Peyer's patch (tissue), 4 donors: ENCODE results near the gene FAM174C. TPM values are rescaled to one million over a fixed set of nuclear protein-coding genes. Genes with fewer than 3 reads are reported as not detected.

Experiments used
- DNase-seq, 3 donors: peaks; one replicate each; pipeline ENCODE4 v3.0.0-alpha.2; 2017 to 2019
- H3K27ac ChIP-seq, 4 donors: fragments of 200-600 bp; sonication (generic); one replicate each; pipeline ENCODE4 v1.5.1; 2016 to 2019
- H3K27me3 ChIP-seq, 2 donors: fragments of 200-600 bp; sonication (generic); one replicate each; pipeline ENCODE4 v1.5.1; 2019
- H3K36me3 ChIP-seq, 3 donors: fragments of 200-600 bp; sonication (generic); one replicate each; pipeline ENCODE4 v1.5.1; 2016 to 2019
- H3K4me1 ChIP-seq, 4 donors: fragments of 200-600 bp; sonication (generic); one replicate each; pipeline ENCODE4 v1.5.1; 2016 to 2019
- H3K4me3 ChIP-seq, 4 donors: fragments of 200-600 bp; sonication (generic); 1 replicate in 3 of 4; 2 replicates in 1 of 4; pipeline ENCODE4 v1.5.1; 2016 to 2019; ENCODE audit warnings: mild to moderate bottlenecking in 1 of 4
- H3K9me3 ChIP-seq, 4 donors: fragments of 200-600 bp; sonication (generic); one replicate each; pipeline ENCODE4 v1.5.1; 2016 to 2019; ENCODE audit warnings: mild to moderate bottlenecking in 1 of 4
- POLR2A ChIP-seq, 2 donors: fragments of 450-650 bp; IDR thresholded peaks; one replicate each; pipeline ENCODE4 v1.5.1; 2017; ENCODE audit warnings: antibody characterized with exemption in 2 of 2, mild to moderate bottlenecking in 2 of 2, moderate library complexity in 2 of 2
- total RNA-seq, 4 donors: library from RNA; depleted of rRNA; stranded (reverse); fragments of >200 nt; gene quantifications; one replicate each; pipeline ENCODE4 v1.1.0, GENCODE V29; 2016
- TF ChIP-seq, protein P1 (sequence below), 6 experiments: fragments of 450-650 bp in 4 of 6; fragments of 200-600 bp in 2 of 6; sonication (generic) in 1 of 6; IDR thresholded peaks; one replicate each; pipeline ENCODE4 v1.5.1; 2017 to 2019; ENCODE audit warnings: antibody characterized with exemption in 6 of 6, mild to moderate bottlenecking in 3 of 6, moderate library complexity in 1 of 6

FAM174C gene
- total RNA-seq, 4 donors from 2014 or later: 39.6 to 87.7 (median 80.0) TPM

DNA sequence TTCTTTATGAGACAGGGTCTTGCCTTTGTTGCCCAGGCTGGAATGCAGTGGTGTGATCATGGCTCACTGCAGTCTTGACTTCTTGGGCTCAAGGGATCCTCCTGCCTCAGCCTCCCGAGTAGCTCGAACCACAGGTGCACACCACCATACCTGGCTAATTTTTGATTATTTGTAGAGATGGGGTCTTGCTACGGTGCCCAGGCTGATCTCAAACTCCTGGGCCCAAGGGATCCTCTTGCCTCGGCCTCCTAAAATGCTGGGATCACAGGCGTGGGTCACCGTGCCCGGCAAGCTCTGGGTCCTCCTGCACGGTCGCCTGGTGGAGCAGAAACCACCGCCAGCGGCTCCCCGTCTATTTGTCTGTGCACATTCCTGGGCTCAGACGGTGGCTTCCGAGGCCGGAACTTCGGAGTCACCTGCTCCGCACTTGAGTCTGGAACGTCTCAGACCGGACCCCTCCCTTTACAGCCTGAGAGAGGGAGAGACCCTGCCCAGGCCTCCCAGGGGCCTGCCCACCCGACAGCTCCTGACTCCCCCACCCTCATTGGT is 32.5 kb downstream of the FAM174C start:
- no peaks in the 10 kb centered on the region for H3K27me3 ChIP-seq
- H3K27ac ChIP-seq: no peak overlapping the region
- H3K36me3 ChIP-seq: no peaks in the 10 kb centered on the region
- peaks cover 0 to 12% (median 0%) of the 10 kb centered on the region in 4 donors for H3K4me1 ChIP-seq
- no peak for TF ChIP-seq POLR2A (IDR thresholded peaks at IDR 0.05)
- H3K9me3 ChIP-seq: no peaks in the 10 kb centered on the region
- H3K4me3 ChIP-seq: no peak overlapping the region
- no peak for DNase-seq

DNA sequence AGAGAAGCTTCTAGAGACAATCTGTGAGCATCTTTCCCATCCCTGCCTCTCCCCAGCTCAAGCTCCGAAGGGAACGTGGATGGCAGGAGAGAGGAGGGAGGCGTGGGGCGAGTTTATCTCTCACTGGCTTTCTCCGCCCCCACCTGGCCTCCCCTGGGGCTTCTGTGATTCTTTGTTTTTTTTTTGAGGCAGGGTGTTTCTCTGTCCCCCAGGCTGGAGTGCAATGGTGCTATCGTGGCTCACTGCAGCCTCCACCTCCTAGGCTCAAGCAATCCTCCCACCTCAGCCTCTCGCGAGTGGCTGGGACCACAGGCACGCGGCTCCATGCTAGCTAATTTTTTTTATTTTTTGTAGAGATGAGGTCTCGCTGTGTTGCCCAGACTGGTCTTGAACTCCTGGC is 33.4 kb downstream of the FAM174C start:
- Histone ChIP-seq H3K4me3 (no peak overlapping the region), H3K9me3 (no peaks in the 10 kb centered on the region), H3K27me3 (no peaks in the 10 kb centered on the region), H3K4me1 (peaks cover 0 to 12% (median 0%) of the 10 kb centered on the region in 4 donors), H3K27ac (no peak overlapping the region), H3K36me3 (no peaks in the 10 kb centered on the region)
- no peak for TF ChIP-seq POLR2A (IDR thresholded peaks at IDR 0.05)
- TF ChIP-seq, protein P1, sequence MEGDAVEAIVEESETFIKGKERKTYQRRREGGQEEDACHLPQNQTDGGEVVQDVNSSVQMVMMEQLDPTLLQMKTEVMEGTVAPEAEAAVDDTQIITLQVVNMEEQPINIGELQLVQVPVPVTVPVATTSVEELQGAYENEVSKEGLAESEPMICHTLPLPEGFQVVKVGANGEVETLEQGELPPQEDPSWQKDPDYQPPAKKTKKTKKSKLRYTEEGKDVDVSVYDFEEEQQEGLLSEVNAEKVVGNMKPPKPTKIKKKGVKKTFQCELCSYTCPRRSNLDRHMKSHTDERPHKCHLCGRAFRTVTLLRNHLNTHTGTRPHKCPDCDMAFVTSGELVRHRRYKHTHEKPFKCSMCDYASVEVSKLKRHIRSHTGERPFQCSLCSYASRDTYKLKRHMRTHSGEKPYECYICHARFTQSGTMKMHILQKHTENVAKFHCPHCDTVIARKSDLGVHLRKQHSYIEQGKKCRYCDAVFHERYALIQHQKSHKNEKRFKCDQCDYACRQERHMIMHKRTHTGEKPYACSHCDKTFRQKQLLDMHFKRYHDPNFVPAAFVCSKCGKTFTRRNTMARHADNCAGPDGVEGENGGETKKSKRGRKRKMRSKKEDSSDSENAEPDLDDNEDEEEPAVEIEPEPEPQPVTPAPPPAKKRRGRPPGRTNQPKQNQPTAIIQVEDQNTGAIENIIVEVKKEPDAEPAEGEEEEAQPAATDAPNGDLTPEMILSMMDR (IDR thresholded peaks at IDR 0.05): no peak
- no peak for DNase-seq

DNA sequence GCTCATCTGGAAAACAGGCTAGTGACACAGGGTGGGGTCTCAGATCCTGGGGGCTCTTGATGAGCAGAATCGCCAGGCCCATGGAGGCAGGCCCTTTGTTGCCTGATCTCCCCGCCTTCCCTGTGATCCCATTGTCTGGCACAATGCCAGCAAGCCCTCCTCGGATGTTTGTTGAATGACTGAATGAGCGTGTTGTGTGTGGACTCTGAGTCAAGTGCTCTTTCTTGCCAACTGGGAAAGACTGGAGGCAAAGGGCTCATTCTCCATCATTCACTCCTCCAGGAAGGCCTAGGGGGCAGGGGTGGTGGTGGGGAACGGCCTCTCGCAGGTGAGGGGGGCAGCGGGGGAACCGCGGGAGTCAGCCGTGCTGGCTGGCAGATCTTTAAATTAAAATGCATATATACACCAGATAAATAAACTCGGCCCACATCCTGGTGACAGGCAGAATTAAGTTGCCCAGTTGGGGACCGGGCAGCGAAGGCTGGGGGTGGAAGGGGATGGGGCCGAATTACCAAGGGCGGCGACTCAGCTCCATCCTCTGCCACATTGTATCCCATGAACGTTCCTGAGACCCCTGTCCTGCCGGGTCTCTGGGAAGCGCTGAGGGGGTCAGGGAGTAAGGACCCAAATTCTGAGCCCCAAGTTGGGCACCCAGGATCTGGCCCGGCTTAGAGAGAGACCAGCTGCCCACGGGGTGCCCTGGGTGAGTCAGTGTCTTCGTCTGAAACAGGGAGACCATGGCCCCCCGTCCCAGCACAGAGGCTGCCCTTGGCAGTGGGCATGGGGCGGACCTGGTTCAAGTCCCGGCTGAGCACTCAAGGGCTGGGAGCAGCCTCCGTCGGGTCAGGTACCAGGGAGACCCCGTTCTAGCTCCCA is 34.9 kb downstream of the FAM174C start:
- TF ChIP-seq, protein P1 (IDR thresholded peaks at IDR 0.05): no peak
- TF ChIP-seq POLR2A (IDR thresholded peaks at IDR 0.05): no peak
- Histone ChIP-seq H3K27me3 (no peaks in the 10 kb centered on the region), H3K4me3 (no peak overlapping the region), H3K9me3 (no peaks in the 10 kb centered on the region), H3K4me1 (no peaks in the 10 kb centered on the region), H3K27ac (no peak overlapping the region), H3K36me3 (no peaks in the 10 kb centered on the region)
- DNase-seq: no peak

DNA sequence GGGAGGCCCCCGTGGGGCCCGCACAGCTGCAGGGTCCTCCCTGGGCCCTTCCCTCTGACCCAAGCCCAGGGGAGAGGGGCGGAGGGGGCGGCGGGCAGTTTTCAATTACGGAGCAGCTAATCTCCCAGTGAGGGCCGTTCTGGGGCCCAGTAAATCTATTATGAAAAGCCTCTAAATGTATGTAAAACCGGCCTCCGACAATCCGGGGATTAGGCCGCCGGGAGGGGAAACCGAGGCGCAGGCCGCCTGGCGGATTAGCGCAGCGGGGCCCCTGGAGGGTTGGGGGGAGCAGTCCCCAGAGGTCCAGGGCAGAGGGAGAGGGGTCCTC is 35.5 kb downstream of the FAM174C start:
- Histone ChIP-seq H3K4me1 (peaks cover 0 to 6% (median under 1%) of the 10 kb centered on the region in 4 donors), H3K27me3 (no peaks in the 10 kb centered on the region), H3K9me3 (no peaks in the 10 kb centered on the region), H3K36me3 (no peaks in the 10 kb centered on the region), H3K27ac (no peak overlapping the region), H3K4me3 (no peak overlapping the region)
- no peak for DNase-seq
- TF ChIP-seq POLR2A (IDR thresholded peaks at IDR 0.05): no peak
- TF ChIP-seq, protein P1 (IDR thresholded peaks at IDR 0.05): no peak

DNA sequence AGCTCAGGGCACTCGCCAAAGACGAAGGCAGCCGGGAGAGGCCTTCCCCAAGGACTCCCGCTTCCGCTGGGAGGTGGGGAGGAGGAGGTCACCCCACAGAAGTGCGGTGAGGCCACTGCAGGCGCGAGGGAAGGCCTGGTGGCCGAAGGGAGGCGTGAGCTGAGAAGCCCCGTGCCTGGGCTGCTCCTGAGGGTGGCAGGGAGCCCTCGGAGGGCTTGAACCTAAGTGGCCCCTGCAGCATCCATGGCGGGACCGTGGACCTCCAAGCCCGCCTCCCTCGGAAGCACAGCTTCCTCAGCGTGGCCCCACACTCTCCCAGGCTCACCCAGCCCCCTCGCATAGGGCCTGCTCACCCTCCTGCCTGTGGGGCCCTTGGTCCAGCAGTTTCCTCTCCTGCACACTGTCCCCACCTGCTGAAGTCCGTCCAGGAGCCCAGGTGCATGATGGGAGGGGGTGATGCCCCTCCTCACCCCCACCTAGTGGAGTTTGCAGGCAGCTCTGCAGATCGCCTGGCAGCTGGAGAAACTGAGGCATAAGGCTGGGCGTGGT is 36.3 kb downstream of the FAM174C start:
- Histone ChIP-seq H3K27me3 (peaks cover 0 to 3% of the 10 kb centered on the region in 2 donors), H3K4me1 (peaks cover 0 to 10% (median 2%) of the 10 kb centered on the region in 4 donors), H3K27ac (no peak overlapping the region), H3K9me3 (no peaks in the 10 kb centered on the region), H3K4me3 (no peak overlapping the region), H3K36me3 (no peaks in the 10 kb centered on the region)
- TF ChIP-seq, protein P1 (IDR thresholded peaks at IDR 0.05): no peak
- TF ChIP-seq POLR2A (IDR thresholded peaks at IDR 0.05): no peak
- DNase-seq: no peak
